ENCODE measurements around the gene P4HTM.

The P4HTM gene

GRCh38 chr3:49025793-49026520 is 35.9 kb downstream of the P4HTM start:
- no peak for DNase-seq

GRCh38 chr3:49026536-49026935 is 36.5 kb downstream of the P4HTM start:
- no peak for DNase-seq

GRCh38 chr3:49027634-49028033 is 37.6 kb downstream of the P4HTM start:
- DNase-seq, result no peak

- DNase-seq, result no peak
Measured at GRCh38 chr3:49028298-49028672, 38.2 kb downstream of the P4HTM start.

- DNase-seq, result peak; percentile 75
Measured at GRCh38 chr3:49028673-49029562, 38.9 kb downstream of the P4HTM start, which contains the start of gene IMPDH2. TSS of gene IMPDH2 (minus strand) at chr3:49029398. CDS start at chr3:49029350, 48 bp downstream.

GRCh38 chr3:49029563-49029884 is 39.5 kb downstream of the P4HTM start:
- no peak for DNase-seq

- no peak for DNase-seq
Measured at GRCh38 chr3:49030321-49030720, 40.3 kb downstream of the P4HTM start.

GRCh38 chr3:49032646-49033304 is 42.7 kb downstream of the P4HTM start:
- no peak for DNase-seq

- DNase-seq, result no peak
Measured at GRCh38 chr3:49034650-49035049, 44.6 kb downstream of the P4HTM start.

- DNase-seq, result no peak
Measured at GRCh38 chr3:49035281-49035680, 45.2 kb downstream of the P4HTM start.

- no peak for DNase-seq
Measured at GRCh38 chr3:49053543-49053942, 63.5 kb downstream of the P4HTM start.

GRCh38 chr3:49054344-49054862 is 64.4 kb downstream of the P4HTM start:
- no peak for DNase-seq
